Stimulated activated CD4-positive, alpha-beta T cell treated with anti-CD3 and anti-CD28 coated beads, Interleukin-1b, Interleukin-23, amount 100 ng/mL, for 4 hours (primary cell): ENCODE results near the gene BHMT2.

Source experiments
- DNase-seq, 2 donors: peaks; one replicate each; pipeline ENCODE4 v3.0.0-alpha.2; 2020; ENCODE audit warnings: low read depth in 2 of 2

Gene BHMT2

DNA sequence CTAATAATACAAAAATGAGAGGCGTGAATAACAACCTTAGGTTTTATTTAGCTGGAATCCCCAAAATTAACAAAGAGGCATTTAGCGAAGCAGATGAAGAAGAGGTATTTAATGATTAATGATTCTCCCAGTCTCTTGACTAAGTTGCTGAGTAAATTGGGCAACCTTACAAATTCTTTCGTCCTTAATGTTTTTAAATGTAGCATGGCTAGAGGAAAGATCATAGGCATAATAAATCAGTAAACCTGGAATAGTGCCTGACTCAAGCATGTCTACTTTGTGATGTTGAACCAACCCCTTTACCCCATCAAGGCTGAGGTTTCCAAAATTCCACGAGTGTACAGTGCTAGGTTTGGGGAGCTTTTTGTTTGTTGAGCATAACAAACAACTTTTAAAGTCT, 49.9 kb downstream of the BHMT2 start:
- DNase-seq = no peak

GRCh38 chr5:79120221-79120620, 50.7 kb downstream of the BHMT2 start:
- no peak for DNase-seq

DNA sequence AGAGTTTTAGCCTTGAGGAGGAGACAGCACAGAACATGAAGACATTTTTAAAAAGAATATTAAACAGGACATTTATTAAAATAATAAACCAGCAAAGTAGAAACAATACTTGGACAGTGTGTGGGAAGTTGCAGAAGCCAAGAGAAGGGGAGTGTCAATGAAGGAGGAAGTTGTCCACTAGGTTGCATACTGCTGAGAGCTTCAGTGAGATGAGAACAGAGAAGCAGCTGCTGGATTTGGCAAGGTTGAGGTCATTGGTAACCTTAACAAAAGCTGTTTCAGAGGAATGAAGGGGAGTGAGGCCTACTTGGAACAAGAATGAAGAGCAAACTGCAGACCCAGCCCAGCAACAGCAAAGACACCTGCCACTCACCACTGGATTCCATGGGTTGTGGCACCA, 53.4 kb downstream of the BHMT2 start:
- no peak for DNase-seq

DNA sequence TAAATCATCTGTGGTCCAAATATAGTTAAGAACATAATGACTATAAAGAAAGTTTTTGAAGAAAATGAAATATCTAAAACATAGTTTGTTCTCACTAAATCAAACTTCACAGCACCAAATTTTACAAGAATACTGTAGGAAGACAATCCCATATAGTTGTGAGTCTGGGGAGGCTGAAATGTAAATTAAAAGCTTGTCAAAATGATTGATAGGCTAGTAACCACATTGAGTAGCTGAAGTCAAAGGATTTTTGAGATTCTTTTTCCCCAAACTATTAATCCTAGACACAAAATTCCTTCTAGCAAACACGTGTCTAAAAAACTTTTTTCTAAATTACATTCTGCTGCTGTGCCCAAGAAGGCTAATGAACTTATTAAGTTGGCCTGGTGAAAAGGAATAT, 55.0 kb downstream of the BHMT2 start:
- DNase-seq = no peak

DNA sequence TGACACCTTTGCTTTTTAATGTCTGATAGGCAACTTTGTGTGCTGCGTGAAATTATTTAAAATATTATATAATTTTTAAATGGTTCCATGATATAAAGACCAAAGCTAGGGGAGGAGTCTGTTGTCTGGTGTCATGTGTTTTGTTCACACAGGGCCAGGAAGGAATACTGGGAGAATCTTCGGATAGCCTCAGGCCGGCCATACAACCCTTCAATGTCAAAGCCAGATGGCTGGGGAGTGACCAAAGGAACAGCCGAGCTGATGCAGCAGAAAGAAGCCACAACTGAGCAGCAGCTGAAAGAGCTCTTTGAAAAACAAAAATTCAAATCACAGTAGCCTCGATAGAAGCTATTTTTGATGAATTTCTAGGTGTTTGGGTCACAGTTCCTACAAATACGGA, 61.2 kb downstream of the BHMT2 start:
- DNase-seq = no peak

DNA sequence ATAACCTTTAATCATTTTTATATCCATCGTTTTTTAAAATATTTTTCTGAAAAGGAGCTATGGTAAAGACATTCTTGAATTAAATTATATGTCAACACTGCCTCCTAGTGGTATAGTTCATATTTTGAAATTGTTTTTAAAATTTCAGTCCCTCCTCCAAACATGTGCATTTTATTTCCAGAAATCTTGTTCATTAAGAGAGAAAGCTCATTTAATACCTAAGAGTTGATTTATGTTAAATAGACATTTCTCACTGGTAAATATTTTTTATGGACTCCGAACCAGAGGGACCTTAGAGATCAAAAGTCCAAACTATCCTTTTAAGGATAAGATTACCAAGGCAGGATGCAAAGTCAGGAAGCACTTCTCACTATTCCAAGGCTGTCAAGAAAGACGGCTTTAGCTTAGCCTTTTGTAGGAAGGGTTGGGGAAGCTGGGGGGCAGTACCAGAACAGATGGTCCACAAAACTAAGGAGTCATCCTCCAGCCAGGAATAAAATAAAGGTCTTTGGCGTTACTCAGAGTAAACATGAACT, 63.6 kb downstream of the BHMT2 start:
- DNase-seq = no peak

GRCh38 chr5:79133657-79134451, 64.3 kb downstream of the BHMT2 start:
- DNase-seq = peak; percentile 46 to 48

- no peak for DNase-seq
Observed at GRCh38 chr5:79135790-79136553, 66.4 kb downstream of the BHMT2 start.

DNA sequence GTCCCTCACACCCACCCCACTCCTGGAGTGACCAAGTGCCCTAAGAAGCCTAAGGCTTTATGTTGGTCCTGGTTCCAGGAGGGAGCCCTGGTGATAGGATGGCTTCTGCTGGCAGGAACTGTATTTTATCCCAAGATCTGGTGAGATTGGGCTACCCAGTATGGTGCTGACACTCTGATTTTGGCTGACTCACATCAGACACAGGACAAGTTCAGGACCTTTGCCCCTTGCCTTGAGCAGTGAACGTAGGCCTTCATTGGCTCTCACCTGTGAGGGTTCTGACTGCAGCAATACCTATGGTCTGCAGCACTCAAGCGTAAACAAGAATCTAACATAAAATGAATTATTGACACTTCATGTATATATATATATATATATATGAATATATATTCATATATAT, 67.1 kb downstream of the BHMT2 start:
- DNase-seq = no peak
